GM12878 (cell line): ENCODE data around the gene SIX5. TPM values are rescaled to one million over a fixed set of nuclear protein-coding genes. Genes with fewer than 3 reads are reported as not detected.

ENCODE experiments used
- CBX5 ChIP-seq: sonication (generic); IDR thresholded peaks from 2 replicates; pipeline ENCODE4 v1.6.1; 2016; ENCODE audit warnings: low read depth, moderate library complexity, mild to moderate bottlenecking, inconsistent platforms
- CEBPZ ChIP-seq: fragments of 150-350 bp; IDR thresholded peaks from 2 replicates; pipeline ENCODE4 v1.6.1; 2016; ENCODE audit warnings: low read depth, low read length
- EP300 ChIP-seq, 2 experiments: fragments of 150-350 bp in 1 of 2; IDR thresholded peaks; 2 replicates each; pipeline ENCODE4 v1.6.1; 2011 to 2012; ENCODE audit warnings: low read depth in 2 of 2, low read length in 2 of 2, borderline replicate concordance in 1 of 2, improper control_type of control experiment in 1 of 2, inconsistent platforms in 1 of 2; ENCODE audit not compliant: control insufficient read depth in 1 of 2
- FOXK2 ChIP-seq: fragments of 450-650 bp; IDR thresholded peaks from 2 replicates; pipeline ENCODE4 v1.6.1; 2017; ENCODE audit warnings: mild to moderate bottlenecking, moderate library complexity
- MEF2A ChIP-seq: IDR thresholded peaks from 2 replicates; pipeline ENCODE4 v1.6.1; 2011; ENCODE audit warnings: low read depth, mild to moderate bottlenecking, low read length, moderate library complexity; ENCODE audit not compliant: insufficient read depth
- PAX5 ChIP-seq: IDR thresholded peaks from 2 replicates; pipeline ENCODE4 v1.6.1; 2011; ENCODE audit warnings: low read depth, low read length, borderline replicate concordance
- SPI1 ChIP-seq: IDR thresholded peaks from 2 replicates; pipeline ENCODE4 v1.6.1; 2011; ENCODE audit warnings: low read depth, mild to moderate bottlenecking, low read length, moderate library complexity, borderline replicate concordance; ENCODE audit not compliant: insufficient read depth
- SREBF1 ChIP-seq: IDR thresholded peaks from 2 replicates; pipeline ENCODE4 v1.6.1; 2012; ENCODE audit warnings: mild to moderate bottlenecking, low read length
- SRF ChIP-seq, 2 experiments: IDR thresholded peaks; 2 replicates each; pipeline ENCODE4 v1.6.1; 2011; ENCODE audit warnings: low read depth in 2 of 2, low read length in 2 of 2, mild to moderate bottlenecking in 1 of 2, moderate library complexity in 1 of 2
- TARDBP ChIP-seq: IDR thresholded peaks from 2 replicates; pipeline ENCODE4 v1.6.1; 2016; ENCODE audit warnings: borderline replicate concordance
- TBL1XR1 ChIP-seq: IDR thresholded peaks from 2 replicates; pipeline ENCODE4 v1.6.1; 2012; ENCODE audit warnings: low read depth, low read length, improper control_type of control experiment
- ZNF687 ChIP-seq: fragments of 450-650 bp; IDR thresholded peaks from 2 replicates; pipeline ENCODE4 v1.6.1; 2017; ENCODE audit warnings: mild to moderate bottlenecking, moderate library complexity
- polyA plus RNA-seq, 11 experiments: library from polyadenylated mRNA; depleted of rRNA in 4 of 11; unstranded in 6 of 11; stranded (reverse) in 5 of 11; fragments of >200 nt; fragmentation: Nextera tagmentation in 4 of 11; fragmentation: Illumina TruSeq in 1 of 11; extraction: Ambion mirVana in 4 of 11; extraction: Trizol in 1 of 11; gene quantifications; 1 replicate in 1 of 11; 2 replicates in 10 of 11; pipeline versions ENCODE4 v1.2.1 to v1.2.3, GENCODE V29; 2011 to 2016; ENCODE audit warnings: inconsistent platforms in 2 of 11, missing spikeins in 2 of 11, low read depth in 1 of 11
- total RNA-seq, 4 experiments: library from RNA; depleted of rRNA in 3 of 4; stranded (reverse); fragments of >200 nt in 3 of 4; fragmentation: Illumina TruSeq in 1 of 4; extraction: Trizol in 1 of 4; gene quantifications; 2 replicates each; pipeline versions ENCODE4 v1.2.1 to v1.2.3, GENCODE V29; 2013 to 2021
- TF ChIP-seq, protein P1 (sequence below): fragments of 450-650 bp; conservative IDR thresholded peaks from 2 replicates; pipeline ENCODE4 v1.6.1; 2017; ENCODE audit warnings: mild to moderate bottlenecking, moderate library complexity
- TF ChIP-seq, protein P2 (sequence below): IDR thresholded peaks from 2 replicates; pipeline ENCODE4 v1.6.1; 2011; ENCODE audit warnings: low read depth, low read length, improper control_type of control experiment, borderline replicate concordance

The SIX5 gene
- total and polyA plus RNA-seq, 10 of the 15 experiments (the other 5 are each of a cell fraction or from before 2014, with no cell fraction given) = 1.9 to 10.5 (median 3.0) TPM; not detected in 2

- TF ChIP-seq, protein P1, sequence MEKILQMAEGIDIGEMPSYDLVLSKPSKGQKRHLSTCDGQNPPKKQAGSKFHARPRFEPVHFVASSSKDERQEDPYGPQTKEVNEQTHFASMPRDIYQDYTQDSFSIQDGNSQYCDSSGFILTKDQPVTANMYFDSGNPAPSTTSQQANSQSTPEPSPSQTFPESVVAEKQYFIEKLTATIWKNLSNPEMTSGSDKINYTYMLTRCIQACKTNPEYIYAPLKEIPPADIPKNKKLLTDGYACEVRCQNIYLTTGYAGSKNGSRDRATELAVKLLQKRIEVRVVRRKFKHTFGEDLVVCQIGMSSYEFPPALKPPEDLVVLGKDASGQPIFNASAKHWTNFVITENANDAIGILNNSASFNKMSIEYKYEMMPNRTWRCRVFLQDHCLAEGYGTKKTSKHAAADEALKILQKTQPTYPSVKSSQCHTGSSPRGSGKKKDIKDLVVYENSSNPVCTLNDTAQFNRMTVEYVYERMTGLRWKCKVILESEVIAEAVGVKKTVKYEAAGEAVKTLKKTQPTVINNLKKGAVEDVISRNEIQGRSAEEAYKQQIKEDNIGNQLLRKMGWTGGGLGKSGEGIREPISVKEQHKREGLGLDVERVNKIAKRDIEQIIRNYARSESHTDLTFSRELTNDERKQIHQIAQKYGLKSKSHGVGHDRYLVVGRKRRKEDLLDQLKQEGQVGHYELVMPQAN = no peak
- TF ChIP-seq SREBF1 (peak; percentile 91), ZNF687 (no peak), CEBPZ (no peak), FOXK2 (no peak), MEF2A (0 out of 2 replicates have a peak, but pooled peaks have one; percentile 9), TBL1XR1 (no peak), CBX5 (no peak), EP300 (IDR thresholded peaks at IDR 0.05; ENCODE audit: borderline replicate concordance in 1 of 2, control insufficient read depth in 1 of 2, low read depth in 2 of 2, low read length in 2 of 2) (no peak), PAX5 (0 out of 2 replicates have a peak, but pooled peaks have one; percentile 5), SPI1 (no peak), SRF (IDR thresholded peaks at IDR 0.05; ENCODE audit: low read depth in 2 of 2, low read length in 2 of 2) (peak in 1 of 2 experiments; percentile 77; a peak in 2 of 4 replicates), TARDBP (peak; percentile 92; the same call in 1 of the 2 replicates)
- TF ChIP-seq, protein P2, sequence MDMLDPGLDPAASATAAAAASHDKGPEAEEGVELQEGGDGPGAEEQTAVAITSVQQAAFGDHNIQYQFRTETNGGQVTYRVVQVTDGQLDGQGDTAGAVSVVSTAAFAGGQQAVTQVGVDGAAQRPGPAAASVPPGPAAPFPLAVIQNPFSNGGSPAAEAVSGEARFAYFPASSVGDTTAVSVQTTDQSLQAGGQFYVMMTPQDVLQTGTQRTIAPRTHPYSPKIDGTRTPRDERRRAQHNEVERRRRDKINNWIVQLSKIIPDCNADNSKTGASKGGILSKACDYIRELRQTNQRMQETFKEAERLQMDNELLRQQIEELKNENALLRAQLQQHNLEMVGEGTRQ = no peak
Observed at GRCh38 chr19:45730368-45731288, 38.4 kb downstream of the SIX5 start, which contains the start of gene FBXO46 (continued).
